ENCODE data around the gene FBLIM1. TPM values are rescaled to one million over a fixed set of nuclear protein-coding genes. Genes with fewer than 3 reads are reported as not detected.

The FBLIM1 gene
- total RNA-seq, 1 experiment from 2014 or later, result 78.3 TPM

- no peak for TF ChIP-seq NR3C1 (CRISPR knock-in tag; conservative IDR thresholded peaks at IDR 0.05; ENCODE audit: low read depth)
- no peak for TF ChIP-seq RORB (CRISPR knock-in tag; IDR thresholded peaks at IDR 0.05)
- TF ChIP-seq GTF2I (CRISPR knock-in tag; conservative IDR thresholded peaks at IDR 0.05), result no peak
- TF ChIP-seq ARID4B (CRISPR knock-in tag; IDR thresholded peaks at IDR 0.05; ENCODE audit: borderline replicate concordance), result no peak
- TF ChIP-seq ZNF512 (CRISPR knock-in tag; IDR thresholded peaks at IDR 0.05; ENCODE audit: borderline replicate concordance), result no peak
- no peak for TF ChIP-seq ZNF263 (CRISPR knock-in tag; IDR thresholded peaks at IDR 0.05; ENCODE audit: low read depth)
- no peak for ATAC-seq
- Mint-ChIP-seq H3K27me3 (ENCODE audit: low read depth) (no peaks in the 10 kb centered on the region), H3K9me3 (no peaks in the 10 kb centered on the region), H3K4me3 (no peak overlapping the region), H3K27ac (peak overlapping the region; percentile 1; the same call in 1 of the 2 replicates), H3K4me1 (no peaks in the 10 kb centered on the region; the same call in 1 of the 2 replicates), H3K36me3 (peaks cover 9% of the 10 kb centered on the region)
- no peak for DNase-seq (ENCODE audit: low spot score)
- ChIA-PET CTCF (interaction anchor here (0.9 to 1.2 kb wide), 4 partner anchors 15 to 149 kb away, joined by 3 to 5 read pairs (median 4); no protein-coding TSS in a partner anchor), POLR2A (interaction anchor here (0.5 to 0.8 kb wide), 3 partner anchors 14 to 144 kb away, joined by 5 to 9 read pairs (median 5); no protein-coding TSS in a partner anchor)
These were observed 30.2 kb downstream of the FBLIM1 start for GRCh38 chr1:15788624-15789301.

GRCh38 chr1:15796086-15796462, 37.5 kb downstream of the FBLIM1 start:
- no peaks in the 10 kb centered on the region for H3K27me3 Mint-ChIP-seq (ENCODE audit: low read depth)
- TF ChIP-seq JUN (CRISPR knock-in tag; IDR thresholded peaks at IDR 0.05), result no peak
- no peak for TF ChIP-seq STAT6 (CRISPR knock-in tag; conservative IDR thresholded peaks at IDR 0.05; ENCODE audit: low read depth)
- DNase-seq (ENCODE audit: low spot score), result no peak
- H3K36me3 Mint-ChIP-seq, result no peaks in the 10 kb centered on the region
- no peak overlapping the region for H3K4me3 Mint-ChIP-seq
- no peak overlapping the region for H3K27ac Mint-ChIP-seq
- peaks cover 19% of the 10 kb centered on the region for H3K4me1 Mint-ChIP-seq
- ATAC-seq, result no peak
- H3K9me3 Mint-ChIP-seq, result no peaks in the 10 kb centered on the region
- ChIA-PET CTCF (interaction anchor here (1.1 to 3.3 kb wide), 2 partner anchors 19 to 141 kb away, joined by 3 to 19 read pairs; no protein-coding TSS in a partner anchor), POLR2A (interaction anchor here (0.7 kb wide), 1 partner anchor 142 kb away, joined by 5 read pairs; no protein-coding TSS in a partner anchor)

GRCh38 chr1:15797614-15798390, 39.2 kb downstream of the FBLIM1 start:
- no peak overlapping the region for H3K4me3 Mint-ChIP-seq
- no peaks in the 10 kb centered on the region for H3K36me3 Mint-ChIP-seq
- ChIA-PET CTCF (no interaction called here), POLR2A (no interaction called here)
- H3K9me3 Mint-ChIP-seq, result no peaks in the 10 kb centered on the region
- ATAC-seq, result no peak
- H3K27ac Mint-ChIP-seq, result no peak overlapping the region
- H3K27me3 Mint-ChIP-seq (ENCODE audit: low read depth), result no peaks in the 10 kb centered on the region
- DNase-seq (ENCODE audit: low spot score), result no peak
- H3K4me1 Mint-ChIP-seq, result peaks cover 21% of the 10 kb centered on the region
- TF ChIP-seq USF1 (CRISPR knock-in tag; IDR thresholded peaks at IDR 0.05) (no peak), ERG (CRISPR knock-in tag; IDR thresholded peaks at IDR 0.05) (no peak), ZNF281 (CRISPR knock-in tag; IDR thresholded peaks at IDR 0.05) (no peak), CREM (CRISPR knock-in tag; IDR thresholded peaks at IDR 0.05) (no peak), OVOL2 (CRISPR knock-in tag; IDR thresholded peaks at IDR 0.05; ENCODE audit: borderline replicate concordance) (no peak), SMAD4 (CRISPR knock-in tag; IDR thresholded peaks at IDR 0.05) (no peak)

Measured in WTC11 (cell line).